Activated CD8-positive, alpha-beta memory T cell treated with anti-CD3 and anti-CD28 coated beads for 24 hours (primary cell): ENCODE measurements around the gene THSD4.

Source experiments
- DNase-seq: peaks from one replicate; pipeline ENCODE4 v3.0.0-alpha.2; 2020

Gene THSD4

DNA sequence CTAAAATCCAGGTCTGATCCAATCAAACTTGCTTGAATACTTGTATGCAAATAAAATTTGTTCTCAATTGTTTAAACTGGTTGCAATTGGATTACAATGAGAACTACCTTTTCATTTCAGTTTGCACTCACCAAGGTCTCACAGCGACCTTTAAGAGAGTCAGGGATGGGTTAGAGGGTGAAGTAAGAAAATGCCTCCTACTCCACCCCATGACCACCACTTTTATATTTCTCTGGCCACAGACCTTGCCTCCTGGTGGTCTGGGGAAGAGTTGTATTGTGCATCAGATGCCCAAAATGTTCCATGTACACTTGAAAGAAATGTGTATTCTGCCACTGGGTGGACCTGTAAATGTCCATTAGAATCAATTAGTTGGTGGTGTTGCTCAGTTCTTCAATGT lies 16.4 kb upstream of the THSD4 start:
- DNase-seq, result no peak

- DNase-seq, result no peak
Measured at GRCh38 chr15:71103102-71103676, 12.1 kb upstream of the THSD4 start.

DNA sequence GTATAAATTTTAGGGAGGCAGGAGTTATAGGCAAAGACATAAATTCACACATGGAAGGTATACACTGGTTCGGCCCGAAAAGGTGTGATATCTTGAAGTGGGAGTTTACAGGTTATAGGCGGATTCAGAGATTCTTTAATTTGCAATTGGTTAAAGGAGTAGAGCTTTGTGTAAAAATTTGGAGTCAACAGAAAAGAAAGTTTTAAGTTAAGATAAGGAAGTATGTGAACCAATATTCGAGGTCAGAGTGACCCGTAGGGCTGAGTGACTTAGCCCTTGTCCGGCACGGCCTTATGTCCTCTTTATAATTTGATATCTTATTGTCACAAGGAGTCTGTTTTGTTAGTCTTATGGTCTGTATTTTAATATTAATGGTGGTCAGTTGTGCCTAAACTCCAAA lies 10.6 kb upstream of the THSD4 start:
- no peak for DNase-seq

- DNase-seq, result no peak
Measured at GRCh38 chr15:71105444-71105843, 9.8 kb upstream of the THSD4 start.

- DNase-seq, result no peak
Measured at GRCh38 chr15:71106802-71107500, 8.3 kb upstream of the THSD4 start.

DNA sequence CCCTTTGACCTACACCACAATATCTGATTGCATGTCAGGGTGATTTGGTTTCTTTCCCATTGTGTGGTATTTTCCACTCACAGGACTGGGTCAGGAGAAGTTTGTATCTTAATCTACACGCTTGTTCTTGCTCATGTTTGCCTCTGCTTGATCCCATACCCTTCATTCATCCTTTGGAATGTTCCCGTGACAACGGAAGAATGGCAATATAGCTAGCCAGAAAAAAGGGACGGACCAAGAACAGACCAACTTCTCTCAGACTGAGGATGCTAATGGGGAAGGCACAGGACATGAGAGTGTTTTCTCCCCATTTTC lies 7.8 kb upstream of the THSD4 start:
- no peak for DNase-seq

DNA sequence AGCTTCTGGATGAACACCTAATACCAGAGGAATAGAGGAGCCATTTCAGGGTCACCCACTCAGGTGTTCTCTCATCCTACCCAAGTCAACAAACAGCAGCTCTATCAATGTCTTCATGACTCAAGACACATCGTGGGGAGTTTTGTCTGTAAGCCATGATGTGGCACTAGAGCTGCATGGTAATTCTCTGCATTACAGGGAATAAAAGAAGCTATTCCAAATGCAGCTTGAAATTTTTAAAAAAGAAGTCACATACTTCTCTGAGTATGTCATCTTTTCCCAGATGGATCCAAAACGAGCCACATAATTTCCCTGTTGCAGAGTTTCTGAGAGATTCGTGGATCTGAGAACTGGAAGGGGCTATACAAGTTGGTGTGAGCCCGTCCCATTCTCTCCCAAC lies 6.1 kb upstream of the THSD4 start:
- DNase-seq, result no peak

DNA sequence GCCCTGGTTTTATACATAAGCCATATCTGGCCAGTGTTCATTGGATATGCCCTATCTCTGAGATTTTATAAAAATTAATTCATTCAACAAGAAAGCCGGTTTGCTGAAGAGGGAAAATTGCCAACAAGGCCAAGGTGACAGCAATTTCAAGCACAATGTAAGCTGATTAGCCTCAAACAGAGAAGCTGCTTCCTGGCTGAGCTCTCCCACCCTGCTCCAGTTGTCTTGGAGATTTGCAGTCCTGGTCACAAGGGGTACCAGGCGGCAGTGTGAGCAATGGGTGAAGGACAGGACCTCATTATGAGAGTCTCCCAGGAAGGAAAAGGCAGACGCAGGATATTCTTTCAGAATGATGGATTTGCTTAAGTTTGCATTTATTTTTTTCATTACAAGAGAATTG lies 5.4 kb upstream of the THSD4 start:
- DNase-seq, result no peak

DNA sequence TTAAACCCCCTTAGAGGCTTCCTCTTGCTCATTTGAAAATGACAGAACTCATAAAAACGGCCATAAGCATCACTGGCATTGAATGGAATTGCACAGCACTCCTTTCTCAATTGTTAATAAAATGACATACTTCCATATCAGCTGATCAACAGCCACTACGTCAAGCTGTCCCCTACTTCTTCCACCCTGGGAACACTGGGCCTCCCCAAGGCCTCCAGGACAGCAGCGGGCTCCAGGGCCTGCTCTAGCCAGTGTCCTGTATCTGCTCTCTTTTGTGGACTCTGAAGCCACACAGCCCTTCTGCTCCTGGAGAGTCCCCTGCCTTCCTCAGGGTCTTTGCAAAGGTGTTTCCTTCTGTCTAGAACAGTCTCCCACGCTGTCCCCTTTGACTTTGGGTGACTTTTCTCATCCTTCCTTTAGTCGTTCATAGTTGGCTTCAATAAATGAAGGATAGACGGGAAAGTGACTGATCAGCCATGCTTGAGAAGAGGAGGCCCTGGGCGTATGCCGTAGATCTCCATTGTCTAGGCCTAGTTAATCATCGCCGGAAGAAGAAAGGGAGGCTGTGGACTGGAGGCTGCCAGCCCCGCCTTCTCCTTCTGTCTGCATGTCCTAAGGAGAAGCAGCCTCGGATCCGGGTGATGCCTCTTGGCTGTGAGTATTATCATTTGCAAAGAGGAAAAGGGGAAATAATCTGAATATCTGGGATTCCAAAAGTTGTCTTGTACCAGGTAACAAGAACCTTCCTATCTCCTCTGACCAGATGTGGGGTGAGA lies 4.7 kb upstream of the THSD4 start:
- DNase-seq, result no peak

- no peak for DNase-seq
Measured at GRCh38 chr15:71111181-71111565, 4.1 kb upstream of the THSD4 start.

DNA sequence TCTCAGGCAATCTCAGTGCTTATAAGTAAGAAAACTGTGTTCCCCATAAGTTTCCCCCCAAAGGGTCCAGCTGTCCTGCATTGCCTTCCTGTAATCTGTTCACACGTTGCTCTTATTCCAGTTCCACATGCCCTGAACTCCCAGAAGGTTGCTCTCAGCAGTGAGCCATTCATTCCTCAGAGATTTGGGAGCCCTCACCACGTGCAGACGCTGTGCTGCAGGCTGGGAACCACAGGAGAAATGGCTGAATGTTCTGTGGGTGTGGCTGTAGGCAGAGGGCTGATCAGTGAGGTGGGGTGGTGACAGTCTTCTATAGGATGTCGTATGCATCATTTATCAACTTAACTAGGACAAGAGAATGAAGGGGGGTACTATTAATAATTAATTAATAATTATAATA lies 3.3 kb upstream of the THSD4 start:
- no peak for DNase-seq

GRCh38 chr15:71112429-71112828 lies 2.8 kb upstream of the THSD4 start:
- DNase-seq, result no peak

DNA sequence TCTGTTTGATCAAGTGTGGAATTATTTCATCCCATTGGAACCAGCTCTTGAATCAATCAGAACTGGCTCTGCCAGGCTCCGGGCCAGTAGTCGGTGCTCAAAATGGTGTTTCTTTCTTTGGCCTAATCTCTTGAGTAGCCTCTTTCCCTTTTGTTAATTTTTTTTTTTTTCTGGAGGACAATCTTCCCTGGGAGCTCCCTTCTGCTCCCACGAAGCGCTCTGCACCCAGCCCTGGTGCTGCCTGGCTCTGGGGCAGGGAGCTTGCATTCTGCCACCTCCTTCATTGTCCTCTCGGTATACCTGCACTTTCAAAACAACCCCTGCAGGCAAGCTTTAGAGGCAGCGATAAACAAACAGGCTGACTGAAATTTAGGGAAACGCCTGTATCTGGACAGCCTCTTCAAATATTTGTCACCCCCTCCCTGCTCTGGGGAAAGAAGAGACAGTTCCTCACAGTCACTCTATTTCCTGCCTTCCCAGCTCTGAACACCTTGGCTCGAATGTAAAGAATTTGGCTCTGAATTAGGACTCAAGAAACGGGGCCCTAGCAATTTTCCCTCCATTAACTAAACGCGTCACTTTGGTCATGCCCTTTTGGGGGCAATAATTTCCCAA lies 1.1 kb upstream of the THSD4 start:
- no peak for DNase-seq

- DNase-seq, result no peak
Measured at GRCh38 chr15:71115567-71116351, 488 bp downstream of the THSD4 start.

- DNase-seq, result no peak
Measured at GRCh38 chr15:71116366-71116765, 1.1 kb downstream of the THSD4 start.

GRCh38 chr15:71116942-71117341 lies 1.7 kb downstream of the THSD4 start:
- no peak for DNase-seq

DNA sequence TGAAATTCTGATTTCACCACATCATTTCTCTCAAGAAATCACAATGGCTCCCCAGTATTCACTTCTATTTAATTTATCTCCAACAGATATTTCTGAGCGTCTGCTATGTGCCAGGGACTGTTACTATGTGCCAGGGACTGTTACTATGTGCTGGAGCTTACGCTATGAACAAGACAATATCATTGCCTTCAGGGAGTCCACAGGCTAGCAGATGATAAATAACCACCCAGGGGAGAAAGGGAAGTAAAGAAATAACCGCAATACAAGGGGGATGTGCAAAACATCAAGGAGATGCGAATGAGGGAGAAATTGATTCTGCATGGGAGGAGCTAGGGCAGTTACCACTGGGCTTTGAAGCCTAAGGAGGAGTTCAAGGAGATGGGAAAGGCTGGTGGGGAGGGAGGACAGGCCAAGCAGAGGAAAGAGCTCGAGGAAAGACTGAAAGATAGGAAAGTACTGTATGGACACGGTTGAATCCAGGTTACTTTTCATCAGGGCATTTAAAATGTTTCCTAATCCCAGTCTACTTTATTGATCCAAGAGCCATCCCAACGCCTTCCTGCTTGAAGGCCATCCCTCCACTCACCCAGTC lies 2.5 kb downstream of the THSD4 start:
- DNase-seq, result no peak

DNA sequence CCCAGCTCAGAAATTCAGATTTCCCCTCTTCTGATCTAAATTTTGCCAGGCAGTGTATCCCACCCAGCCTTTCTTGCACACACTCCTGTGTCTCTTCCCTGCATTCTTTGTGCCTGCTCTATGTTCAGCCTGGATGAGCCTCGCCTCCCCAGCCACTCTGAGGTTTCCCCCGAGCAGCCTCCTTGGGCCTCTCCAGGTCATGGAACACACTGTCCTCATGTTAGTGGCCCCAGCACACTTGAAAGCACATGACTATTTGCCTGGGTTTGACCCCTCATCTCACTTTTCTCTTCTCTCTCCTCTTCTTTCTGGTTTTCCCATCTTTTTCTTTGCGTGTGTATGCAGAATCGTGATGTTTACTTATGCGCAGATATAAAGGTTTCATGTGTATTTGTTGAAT lies 3.1 kb downstream of the THSD4 start:
- no peak for DNase-seq

- DNase-seq, result no peak
Measured at GRCh38 chr15:71118881-71119632, 3.8 kb downstream of the THSD4 start.

GRCh38 chr15:71120428-71120944 lies 5.2 kb downstream of the THSD4 start:
- DNase-seq, result no peak

- DNase-seq, result no peak
Measured at GRCh38 chr15:71121442-71121841, 6.2 kb downstream of the THSD4 start.
